B cell (primary cell): Measurements from ENCODE around the gene GINS3.

ENCODE experiments used
- EZH2 ChIP-seq: IDR thresholded peaks from 2 replicates; pipeline ENCODE4 v1.6.1; 2012; ENCODE audit warnings: borderline replicate concordance, low read depth, mild to moderate bottlenecking, moderate library complexity, low read length; ENCODE audit not compliant: insufficient read depth, poor library complexity, severe bottlenecking
- TF ChIP-seq, protein P1 (sequence below): fragments of 200-600 bp; IDR thresholded peaks from one replicate; pipeline ENCODE4 v1.8.0; 2022; ENCODE audit warnings: antibody characterized with exemption, mild to moderate bottlenecking

DNA sequence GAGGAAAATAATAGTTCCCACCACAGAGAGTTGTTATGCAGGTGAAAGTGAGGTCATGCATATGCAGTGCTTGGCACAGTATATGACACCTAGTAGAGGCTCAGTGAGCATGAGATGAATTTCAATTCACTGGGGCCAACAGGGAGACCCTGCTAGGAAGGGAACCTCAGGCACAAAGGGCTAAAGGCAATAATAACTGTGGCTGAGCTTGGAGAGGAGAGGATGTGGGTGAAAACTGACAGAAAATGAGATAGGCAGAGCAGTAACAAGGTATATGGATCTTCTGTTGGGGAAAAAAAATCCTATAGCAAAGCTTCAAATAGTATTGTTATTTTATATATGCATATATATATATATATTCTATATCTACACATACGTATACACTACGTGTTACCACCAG lies 25.0 kb upstream of the GINS3 start:
- no peak for TF ChIP-seq EZH2
- TF ChIP-seq, protein P1, sequence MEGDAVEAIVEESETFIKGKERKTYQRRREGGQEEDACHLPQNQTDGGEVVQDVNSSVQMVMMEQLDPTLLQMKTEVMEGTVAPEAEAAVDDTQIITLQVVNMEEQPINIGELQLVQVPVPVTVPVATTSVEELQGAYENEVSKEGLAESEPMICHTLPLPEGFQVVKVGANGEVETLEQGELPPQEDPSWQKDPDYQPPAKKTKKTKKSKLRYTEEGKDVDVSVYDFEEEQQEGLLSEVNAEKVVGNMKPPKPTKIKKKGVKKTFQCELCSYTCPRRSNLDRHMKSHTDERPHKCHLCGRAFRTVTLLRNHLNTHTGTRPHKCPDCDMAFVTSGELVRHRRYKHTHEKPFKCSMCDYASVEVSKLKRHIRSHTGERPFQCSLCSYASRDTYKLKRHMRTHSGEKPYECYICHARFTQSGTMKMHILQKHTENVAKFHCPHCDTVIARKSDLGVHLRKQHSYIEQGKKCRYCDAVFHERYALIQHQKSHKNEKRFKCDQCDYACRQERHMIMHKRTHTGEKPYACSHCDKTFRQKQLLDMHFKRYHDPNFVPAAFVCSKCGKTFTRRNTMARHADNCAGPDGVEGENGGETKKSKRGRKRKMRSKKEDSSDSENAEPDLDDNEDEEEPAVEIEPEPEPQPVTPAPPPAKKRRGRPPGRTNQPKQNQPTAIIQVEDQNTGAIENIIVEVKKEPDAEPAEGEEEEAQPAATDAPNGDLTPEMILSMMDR: no peak
